CD14-positive monocyte (primary cell): ENCODE measurements around the gene ITGA7. TPM values are rescaled to one million over a fixed set of nuclear protein-coding genes. Genes with fewer than 3 reads are reported as not detected.
"Not testable (repeated sequence)": the region's sequence is repeated elsewhere in the genome, so short reads cannot be mapped to it uniquely, and the experiment has no call there.

Experiments
- DNase-seq, 3 donors: peaks; one replicate each; pipeline ENCODE4 v3.0.0-alpha.2; 2011 to 2022
- H2AFZ ChIP-seq: 2 replicates; pipeline ENCODE4 v1.6.0; 2012; ENCODE audit warnings: mild to moderate bottlenecking, low read depth, low read length, inconsistent platforms; ENCODE audit not compliant: insufficient read depth, poor library complexity, severe bottlenecking
- H3K27ac ChIP-seq, 2 donors: 1 replicate in 1 of 2; 2 replicates in 1 of 2; pipeline ENCODE4 v1.5.1; 2012 to 2013; ENCODE audit warnings: low read length in 2 of 2, control low read depth in 1 of 2, inconsistent platforms in 1 of 2, low read depth in 1 of 2, mild to moderate bottlenecking in 1 of 2
- H3K27me3 ChIP-seq, 2 donors: one replicate each; pipeline versions ENCODE4 v1.6.0 to v1.6.1; 2011 to 2013; ENCODE audit warnings: low read length in 2 of 2; ENCODE audit not compliant: control insufficient read depth in 2 of 2, insufficient read depth in 2 of 2
- H3K36me3 ChIP-seq, 2 donors: replicated peaks in 1 of 2; 1 replicate in 1 of 2; 2 replicates in 1 of 2; pipeline versions ENCODE4 v1.5.1 to v1.6.1; 2012 to 2013; ENCODE audit warnings: low read length in 2 of 2, control low read depth in 1 of 2, inconsistent platforms in 1 of 2, mild to moderate bottlenecking in 1 of 2; ENCODE audit not compliant: insufficient read depth in 2 of 2, control insufficient read depth in 1 of 2
- H3K4me1 ChIP-seq, 2 donors: 1 replicate in 1 of 2; 2 replicates in 1 of 2; pipeline versions ENCODE4 v1.5.1 to v1.6.1; 2012 to 2013; ENCODE audit warnings: low read length in 2 of 2, control low read depth in 1 of 2, inconsistent platforms in 1 of 2, mild to moderate bottlenecking in 1 of 2, moderate library complexity in 1 of 2; ENCODE audit not compliant: insufficient read depth in 2 of 2, control insufficient read depth in 1 of 2
- H3K4me2 ChIP-seq: replicated peaks from 2 replicates; pipeline ENCODE3; 2012; ENCODE audit warnings: low read length, moderate library complexity, mild to moderate bottlenecking; ENCODE audit not compliant: poor library complexity, severe bottlenecking; ENCODE audit errors: extremely low read depth
- H3K4me3 ChIP-seq, 3 experiments: fragments of 200-600 bp in 1 of 3; sonication (generic) in 1 of 3; replicated peaks in 1 of 3; 1 replicate in 2 of 3; 2 replicates in 1 of 3; pipeline ENCODE4 v1.5.1; 2011 to 2013; ENCODE audit warnings: low read length in 3 of 3, mild to moderate bottlenecking in 3 of 3, control low read depth in 2 of 3, low read depth in 2 of 3, inconsistent platforms in 1 of 3, moderate library complexity in 1 of 3
- H3K79me2 ChIP-seq: 2 replicates; pipeline ENCODE4 v1.6.0; 2012; ENCODE audit warnings: mild to moderate bottlenecking, control low read depth, inconsistent platforms, low read length, moderate library complexity; ENCODE audit not compliant: insufficient read depth
- H3K9ac ChIP-seq: 2 replicates; pipeline ENCODE4 v1.6.0; 2017; ENCODE audit warnings: low read length, mild to moderate bottlenecking; ENCODE audit not compliant: insufficient read depth, poor library complexity, severe bottlenecking
- H3K9me3 ChIP-seq, 2 donors: replicated peaks in 1 of 2; 1 replicate in 1 of 2; 2 replicates in 1 of 2; pipeline versions ENCODE4 v1.5.1 to v1.6.1; 2012 to 2013; ENCODE audit warnings: low read length in 2 of 2, control low read depth in 1 of 2; ENCODE audit not compliant: control insufficient read depth in 1 of 2, insufficient read depth in 1 of 2
- H4K20me1 ChIP-seq: 2 replicates; pipeline ENCODE4 v1.6.0; 2012; ENCODE audit warnings: mild to moderate bottlenecking, low read length, control low read depth, moderate library complexity; ENCODE audit not compliant: insufficient read depth
- H3K27ac Mint-ChIP-seq, 7 donors: one replicate each; pipeline ENCODE4 v1.8.0; 2020; ENCODE audit warnings: mild to moderate bottlenecking in 7 of 7, mixed read lengths in 7 of 7, moderate library complexity in 6 of 7, inconsistent platforms in 2 of 7
- H3K27me3 Mint-ChIP-seq, 3 donors: one replicate each; pipeline ENCODE4 v1.8.0; 2021 to 2022; ENCODE audit warnings: low read depth in 3 of 3, mild to moderate bottlenecking in 3 of 3, mixed read lengths in 3 of 3, moderate library complexity in 3 of 3, inconsistent platforms in 1 of 3
- H3K36me3 Mint-ChIP-seq, 2 donors: one replicate each; pipeline ENCODE4 v1.8.0; 2020; ENCODE audit warnings: mixed read lengths in 2 of 2, inconsistent platforms in 1 of 2, mild to moderate bottlenecking in 1 of 2
- H3K4me1 Mint-ChIP-seq: one replicate; pipeline ENCODE4 v1.8.0; 2020; ENCODE audit warnings: mild to moderate bottlenecking, mixed read lengths
- H3K4me3 Mint-ChIP-seq, 2 donors: one replicate each; pipeline ENCODE4 v1.8.0; 2020; ENCODE audit warnings: mild to moderate bottlenecking in 2 of 2, mixed read lengths in 2 of 2, moderate library complexity in 1 of 2
- H3K9me3 Mint-ChIP-seq, 7 donors: one replicate each; pipeline ENCODE4 v1.8.0; 2020 to 2022; ENCODE audit warnings: mixed read lengths in 7 of 7, mild to moderate bottlenecking in 6 of 7, moderate library complexity in 6 of 7, inconsistent platforms in 2 of 7
- WGBS: methylation state at CpG from one replicate; pipeline ENCODE4 v1.1.5; 2013; ENCODE audit warnings: missing lambda C conversion rate; ENCODE audit not compliant: insufficient coverage; 5-methylcytosine and 5-hydroxymethylcytosine counted together
- intact Hi-C, 2 donors: fragments of 100-400 bp; cut with micrococcal nuclease; formaldehyde crosslinking; loops; one replicate each; pipeline versions ENCODE4 v1.15.0 to v1.15.1; 2023
- polyA plus RNA-seq, 3 donors: library from polyadenylated mRNA; depleted of rRNA in 1 of 3; unstranded in 2 of 3; stranded (reverse) in 1 of 3; fragments of 300-500 nt in 2 of 3; fragments of >200 nt in 1 of 3; fragmentation: Illumina TruSeq in 2 of 3; gene quantifications; 1 replicate in 2 of 3; 2 replicates in 1 of 3; pipeline ENCODE4 v1.2.3, GENCODE V29; 2012 to 2021
- TF ChIP-seq, protein P1 (sequence below): fragments of 200-600 bp; IDR thresholded peaks from one replicate; pipeline ENCODE4 v1.8.0; 2022; ENCODE audit warnings: antibody characterized with exemption, mild to moderate bottlenecking

The ITGA7 gene
- polyA plus RNA-seq, 3 donors: 0.23 to 3.3 (median 0.55) TPM

- TF ChIP-seq, protein P1, sequence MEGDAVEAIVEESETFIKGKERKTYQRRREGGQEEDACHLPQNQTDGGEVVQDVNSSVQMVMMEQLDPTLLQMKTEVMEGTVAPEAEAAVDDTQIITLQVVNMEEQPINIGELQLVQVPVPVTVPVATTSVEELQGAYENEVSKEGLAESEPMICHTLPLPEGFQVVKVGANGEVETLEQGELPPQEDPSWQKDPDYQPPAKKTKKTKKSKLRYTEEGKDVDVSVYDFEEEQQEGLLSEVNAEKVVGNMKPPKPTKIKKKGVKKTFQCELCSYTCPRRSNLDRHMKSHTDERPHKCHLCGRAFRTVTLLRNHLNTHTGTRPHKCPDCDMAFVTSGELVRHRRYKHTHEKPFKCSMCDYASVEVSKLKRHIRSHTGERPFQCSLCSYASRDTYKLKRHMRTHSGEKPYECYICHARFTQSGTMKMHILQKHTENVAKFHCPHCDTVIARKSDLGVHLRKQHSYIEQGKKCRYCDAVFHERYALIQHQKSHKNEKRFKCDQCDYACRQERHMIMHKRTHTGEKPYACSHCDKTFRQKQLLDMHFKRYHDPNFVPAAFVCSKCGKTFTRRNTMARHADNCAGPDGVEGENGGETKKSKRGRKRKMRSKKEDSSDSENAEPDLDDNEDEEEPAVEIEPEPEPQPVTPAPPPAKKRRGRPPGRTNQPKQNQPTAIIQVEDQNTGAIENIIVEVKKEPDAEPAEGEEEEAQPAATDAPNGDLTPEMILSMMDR: no peak
- Mint-ChIP-seq H3K27ac (peak overlapping the region; percentile 89 to 96 (median 93)), H3K4me3 (no peak overlapping the region), H3K4me1 (peaks cover 27% of the 10 kb centered on the region), H3K36me3 (peaks cover 11 to 29% of the 10 kb centered on the region in 2 donors), H3K27me3 (peaks cover 0 to 7% (median 5%) of the 10 kb centered on the region in 3 donors), H3K9me3 (peaks cover 26 to 51% (median 41%) of the 10 kb centered on the region in 7 donors)
- H3K79me2 ChIP-seq: no peaks in the 10 kb centered on the region
- no peak overlapping the region for H2AFZ ChIP-seq
- H3K4me2 ChIP-seq: no peak overlapping the region
- no peaks in the 10 kb centered on the region for H4K20me1 ChIP-seq
- 100% methylated on average over 3 of the region's 5 CpGs for WGBS
- peaks cover 28 to 40% of the 10 kb centered on the region in 2 donors for H3K9me3 ChIP-seq
- H3K4me1 ChIP-seq: peaks cover 16 to 24% of the 10 kb centered on the region in 2 donors
- H3K4me3 ChIP-seq: no peak overlapping the region
- peak overlapping the region; percentile 36 for H3K9ac ChIP-seq
- intact Hi-C loops: no loop called here
- no peaks in the 10 kb centered on the region for H3K36me3 ChIP-seq
- peak overlapping the region; percentile 79 to 91 for H3K27ac ChIP-seq
- no peaks in the 10 kb centered on the region for H3K27me3 ChIP-seq
- DNase-seq: no peak
Observed at GRCh38 chr12:55651299-55651683, 56.4 kb downstream of the ITGA7 start.

GRCh38 chr12:55650620-55651298, 56.9 kb downstream of the ITGA7 start:
- H3K36me3 ChIP-seq, H2AFZ ChIP-seq, H3K4me3 Mint-ChIP-seq, intact Hi-C loops, H3K4me2 ChIP-seq, H3K4me3 ChIP-seq, H3K27me3 Mint-ChIP-seq, H3K79me2 ChIP-seq, H3K27me3 ChIP-seq, H4K20me1 ChIP-seq: not testable (repeated sequence)
- peak; percentile 85 to 94 (median 90) for DNase-seq
- H3K9me3 Mint-ChIP-seq: peaks cover 26 to 54% (median 45%) of the 10 kb centered on the region in 7 donors
- H3K27ac ChIP-seq: peak overlapping the region; percentile 79 to 91
- peaks cover 11 to 29% of the 10 kb centered on the region in 2 donors for H3K36me3 Mint-ChIP-seq
- peak overlapping the region; percentile 36 for H3K9ac ChIP-seq
- TF ChIP-seq, protein P1: peak; percentile 19
- peaks cover 30% of the 10 kb centered on the region for H3K4me1 Mint-ChIP-seq
- peaks cover 28 to 40% of the 10 kb centered on the region in 2 donors for H3K9me3 ChIP-seq
- H3K27ac Mint-ChIP-seq: peak overlapping the region; percentile 89 to 96 (median 93)
- H3K4me1 ChIP-seq: peaks cover 21 to 29% of the 10 kb centered on the region in 2 donors
- WGBS: 63% methylated on average over 2 of the region's 4 CpGs
